GM10266 (cell line): ENCODE measurements around the gene NGLY1.

Source experiments
- DNase-seq: peaks from one replicate; pipeline ENCODE4 v3.0.0; 2012; ENCODE audit errors: extremely low spot score
- TF ChIP-seq, protein P1 (sequence below): IDR thresholded peaks from 2 replicates; pipeline ENCODE4 v1.5.1; 2012; ENCODE audit warnings: mild to moderate bottlenecking, low read depth; ENCODE audit not compliant: control insufficient read depth, insufficient read depth; ENCODE audit errors: missing control alignments

Gene NGLY1

DNA sequence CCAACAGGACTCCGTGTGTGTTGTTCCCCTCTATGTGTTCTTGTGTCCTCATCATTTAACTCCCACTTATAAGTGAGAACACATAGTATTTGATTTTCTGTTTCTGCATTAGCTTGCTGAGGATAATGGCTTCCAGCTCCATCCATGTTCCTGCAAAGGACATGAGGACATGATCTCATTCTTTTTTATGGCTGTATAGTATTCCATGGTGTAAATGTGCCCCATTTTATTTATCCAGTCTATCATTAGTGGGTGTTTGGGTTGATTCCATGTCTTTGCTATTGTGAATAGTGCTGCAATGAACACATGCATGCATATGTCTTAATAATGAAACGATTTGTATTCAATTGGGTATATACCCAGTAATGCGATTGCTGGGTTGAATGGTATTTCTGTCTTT lies 90.0 kb downstream of the NGLY1 start:
- TF ChIP-seq, protein P1, sequence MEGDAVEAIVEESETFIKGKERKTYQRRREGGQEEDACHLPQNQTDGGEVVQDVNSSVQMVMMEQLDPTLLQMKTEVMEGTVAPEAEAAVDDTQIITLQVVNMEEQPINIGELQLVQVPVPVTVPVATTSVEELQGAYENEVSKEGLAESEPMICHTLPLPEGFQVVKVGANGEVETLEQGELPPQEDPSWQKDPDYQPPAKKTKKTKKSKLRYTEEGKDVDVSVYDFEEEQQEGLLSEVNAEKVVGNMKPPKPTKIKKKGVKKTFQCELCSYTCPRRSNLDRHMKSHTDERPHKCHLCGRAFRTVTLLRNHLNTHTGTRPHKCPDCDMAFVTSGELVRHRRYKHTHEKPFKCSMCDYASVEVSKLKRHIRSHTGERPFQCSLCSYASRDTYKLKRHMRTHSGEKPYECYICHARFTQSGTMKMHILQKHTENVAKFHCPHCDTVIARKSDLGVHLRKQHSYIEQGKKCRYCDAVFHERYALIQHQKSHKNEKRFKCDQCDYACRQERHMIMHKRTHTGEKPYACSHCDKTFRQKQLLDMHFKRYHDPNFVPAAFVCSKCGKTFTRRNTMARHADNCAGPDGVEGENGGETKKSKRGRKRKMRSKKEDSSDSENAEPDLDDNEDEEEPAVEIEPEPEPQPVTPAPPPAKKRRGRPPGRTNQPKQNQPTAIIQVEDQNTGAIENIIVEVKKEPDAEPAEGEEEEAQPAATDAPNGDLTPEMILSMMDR, result no peak
- no peak for DNase-seq

DNA sequence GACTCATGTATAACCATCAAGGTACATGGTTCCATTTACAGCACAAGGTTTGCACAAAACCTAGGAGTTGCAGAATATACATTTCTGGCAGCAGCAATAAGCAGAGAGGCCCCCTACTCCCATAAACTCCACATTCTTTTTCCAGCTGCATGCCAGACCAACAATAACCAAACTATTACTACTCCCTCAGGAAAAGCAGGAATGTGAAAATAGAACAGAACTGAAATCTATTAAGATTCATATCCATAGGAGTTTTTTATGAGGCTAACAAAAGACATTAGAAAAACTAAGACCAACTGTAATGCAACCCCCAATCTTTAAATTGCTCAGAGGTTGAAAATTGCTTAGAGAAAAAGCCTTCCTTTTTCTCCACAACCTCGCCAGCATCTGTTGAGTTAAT lies 90.9 kb downstream of the NGLY1 start:
- no peak for DNase-seq
- TF ChIP-seq, protein P1, result no peak

DNA sequence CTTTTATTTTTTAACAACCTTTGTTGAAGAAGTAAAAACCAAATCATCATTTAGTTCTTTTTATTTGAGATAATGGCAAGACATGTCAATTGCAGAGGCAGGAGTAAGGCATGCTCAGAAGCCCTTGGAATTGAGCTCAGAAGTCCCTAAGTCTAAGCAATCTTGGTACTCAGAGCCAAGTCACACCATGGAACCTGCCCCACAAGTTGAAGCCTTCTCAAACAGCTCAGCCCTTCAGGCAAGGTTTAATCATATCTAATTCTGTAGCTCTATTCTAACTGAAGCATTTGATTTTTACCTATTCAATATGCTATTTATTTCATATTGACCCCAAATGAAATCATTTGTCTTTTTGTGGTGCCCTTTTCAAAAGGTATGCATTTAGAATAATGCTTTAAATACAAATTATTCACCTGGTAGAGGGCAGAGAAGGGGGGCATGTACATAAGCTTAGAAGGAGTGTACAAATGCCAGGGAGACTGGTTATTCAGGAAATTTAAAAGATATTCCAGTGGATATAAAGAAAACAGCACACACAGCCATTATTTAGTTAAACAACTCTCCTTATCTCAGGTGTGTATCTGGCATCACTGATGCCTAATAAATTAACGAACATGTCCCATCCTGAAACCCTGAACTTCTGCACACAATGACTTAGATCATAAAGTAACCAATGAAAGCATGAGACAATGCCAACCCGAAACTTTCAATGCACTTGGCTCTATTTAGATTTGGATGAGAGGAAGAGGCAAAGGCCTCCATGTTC lies 92.3 kb downstream of the NGLY1 start:
- TF ChIP-seq, protein P1, result no peak
- no peak for DNase-seq

DNA sequence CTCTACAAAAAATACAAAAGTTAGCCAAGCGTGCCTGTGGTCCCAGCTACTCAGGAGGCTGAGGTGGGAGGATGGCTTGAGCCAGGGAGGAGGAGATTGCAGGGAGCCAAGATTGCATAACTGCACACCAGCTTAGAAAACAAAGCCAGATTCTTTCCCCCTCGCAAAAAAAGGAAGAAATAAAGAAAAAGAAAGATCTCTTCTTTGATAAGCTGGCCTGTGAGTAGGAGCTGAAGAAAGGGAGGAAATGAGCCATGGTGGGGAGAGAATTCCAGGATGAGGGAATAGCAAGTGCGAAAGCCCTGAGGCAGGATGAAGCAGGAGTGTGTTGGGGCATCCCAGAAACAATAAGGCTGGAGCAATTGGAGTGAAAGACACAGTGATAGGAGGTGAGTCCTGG lies 94.0 kb downstream of the NGLY1 start:
- TF ChIP-seq, protein P1, result no peak
- DNase-seq, result no peak

DNA sequence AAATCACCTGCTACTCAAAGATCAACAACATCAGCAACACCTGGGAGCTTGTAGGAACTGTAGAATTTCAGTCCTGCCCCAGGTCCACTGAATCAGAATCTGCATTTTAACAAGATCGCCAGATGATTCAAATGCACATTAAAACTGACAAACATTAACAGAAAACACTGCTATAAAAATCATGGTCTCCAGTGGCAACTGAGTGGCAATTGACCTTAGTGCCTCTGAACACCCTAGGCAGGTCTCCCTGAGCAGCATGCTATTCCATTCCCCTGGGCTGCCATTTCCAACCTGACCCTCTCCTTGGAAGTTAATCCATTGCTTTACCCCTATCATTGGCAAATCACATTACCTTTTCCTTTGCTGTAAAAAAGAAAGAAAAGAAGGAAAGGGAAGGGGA lies 95.5 kb downstream of the NGLY1 start:
- TF ChIP-seq, protein P1, result no peak
- no peak for DNase-seq

DNA sequence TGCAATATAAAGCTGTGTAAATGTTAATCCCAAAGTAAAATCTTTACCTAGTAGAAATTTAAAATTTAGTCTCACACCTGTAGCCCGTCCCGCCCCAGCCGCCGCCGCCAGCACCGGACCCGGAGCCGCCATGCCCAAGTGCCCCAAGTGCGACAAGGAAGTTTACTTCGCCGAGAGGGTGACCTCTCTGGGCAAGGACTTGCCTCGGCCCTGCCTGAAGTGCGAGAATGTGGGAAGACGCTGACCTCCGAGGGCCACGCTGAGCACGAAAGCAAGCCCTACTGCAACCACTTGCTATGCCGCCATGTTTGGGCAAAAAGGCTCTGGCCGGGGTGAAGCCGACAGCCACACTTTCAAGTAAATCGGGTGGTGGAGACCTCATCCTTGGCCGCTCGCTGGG lies 96.5 kb downstream of the NGLY1 start:
- DNase-seq, result no peak
- TF ChIP-seq, protein P1, result no peak

DNA sequence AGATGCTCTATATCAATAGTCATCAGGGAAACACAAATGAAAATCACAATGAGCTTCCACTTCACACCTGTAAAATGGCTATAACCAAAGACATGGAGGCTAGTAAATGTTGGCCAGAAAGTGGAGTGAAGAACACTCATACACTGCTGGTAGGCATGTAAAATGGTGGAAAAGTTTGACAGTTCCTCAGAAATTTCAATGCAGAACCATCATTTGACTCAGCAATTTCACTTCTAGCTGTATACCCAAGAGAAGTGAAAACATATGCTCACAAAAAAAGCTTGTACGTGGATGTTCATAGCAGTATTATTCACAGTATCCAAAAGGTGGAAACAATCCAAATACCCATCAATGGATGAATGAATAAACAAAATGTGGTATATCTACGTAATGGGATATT lies 99.4 kb downstream of the NGLY1 start:
- DNase-seq, result no peak

More for the DNA sequence above, 99.4 kb downstream of the NGLY1 start:
- TF ChIP-seq, protein P1, result no peak
